Hematopoietic multipotent progenitor cell treated with erythropoietin and hydrocortisone succinate and interleukin-3 and kit ligand, for 8 days (in vitro differentiated cells): ENCODE data around the gene CBLIF.
A peak's percentile ranks its signal among the peaks of the same experiment; 100 is the strongest.
"Not testable (repeated sequence)": the region's sequence is repeated elsewhere in the genome, so short reads cannot be mapped to it uniquely, and the experiment has no call there.

Experiments
- DNase-seq: peaks from one replicate; pipeline ENCODE4 v3.0.0-alpha.2; 2015

CBLIF gene

DNA sequence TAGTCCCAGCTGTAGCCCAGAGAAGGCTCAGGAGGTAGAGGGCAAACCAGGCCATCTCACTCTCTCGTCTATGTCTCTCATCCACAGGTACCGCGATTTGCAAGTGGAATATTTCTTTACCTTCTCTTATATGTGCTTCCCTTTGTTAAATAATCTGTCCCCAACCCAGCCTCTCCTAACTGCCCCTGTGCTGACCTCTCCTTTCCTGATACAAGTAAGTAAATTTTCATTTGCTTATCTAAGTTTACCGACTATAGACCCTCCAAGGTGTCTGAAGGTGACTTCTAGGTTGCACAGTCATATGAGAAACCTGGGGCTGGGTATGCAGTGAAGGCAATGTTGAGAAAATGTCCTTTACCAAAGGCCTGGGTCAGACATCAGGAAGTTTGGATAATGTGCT lies at the start of gene CBLIF:
Gene CBLIF (minus strand): TSS at position 101 of the 400 bp plus-strand sequence. CDS start 46 bp downstream, at position 55.
- no peak for DNase-seq

DNA sequence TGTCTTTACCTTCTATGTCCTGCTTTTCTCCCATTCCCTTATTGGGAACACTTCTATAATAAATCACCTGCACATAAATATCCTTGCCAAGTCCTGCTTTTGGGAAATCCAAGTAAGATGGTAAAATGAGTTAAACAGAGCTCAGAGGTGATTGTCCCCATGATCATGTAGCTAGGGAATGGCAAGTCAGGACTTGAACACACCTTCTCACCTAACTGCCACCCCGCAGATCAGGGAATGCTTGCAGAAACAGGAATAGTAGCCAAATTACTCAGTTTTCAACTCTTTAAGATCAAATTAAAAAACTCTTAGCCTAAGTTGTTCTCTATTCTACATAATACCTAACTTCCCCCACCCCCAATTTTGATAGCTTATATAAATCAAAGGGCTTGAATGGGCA lies 49.3 kb upstream of the CBLIF start:
- no peak for DNase-seq

DNA sequence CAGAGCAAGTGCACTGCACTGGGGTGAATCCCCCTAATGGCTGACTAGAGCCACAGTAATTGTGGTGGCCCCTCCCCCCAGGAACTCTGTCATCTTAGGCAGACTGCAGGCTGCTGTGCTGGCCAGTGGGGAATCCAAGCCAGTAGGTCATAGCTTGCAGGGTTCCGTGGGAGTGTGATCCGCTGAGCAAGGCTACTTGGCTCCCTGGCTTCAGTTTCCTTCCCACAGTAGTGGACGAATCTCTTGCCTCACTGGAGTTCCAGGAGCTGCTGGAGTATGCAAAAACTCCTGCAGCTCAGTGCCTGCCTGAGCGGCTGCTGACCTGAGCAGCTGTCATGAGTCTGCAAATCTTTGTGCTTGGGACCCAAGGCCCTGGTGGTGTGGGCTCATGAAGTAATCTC lies 46.5 kb upstream of the CBLIF start:
- DNase-seq = no peak

DNA sequence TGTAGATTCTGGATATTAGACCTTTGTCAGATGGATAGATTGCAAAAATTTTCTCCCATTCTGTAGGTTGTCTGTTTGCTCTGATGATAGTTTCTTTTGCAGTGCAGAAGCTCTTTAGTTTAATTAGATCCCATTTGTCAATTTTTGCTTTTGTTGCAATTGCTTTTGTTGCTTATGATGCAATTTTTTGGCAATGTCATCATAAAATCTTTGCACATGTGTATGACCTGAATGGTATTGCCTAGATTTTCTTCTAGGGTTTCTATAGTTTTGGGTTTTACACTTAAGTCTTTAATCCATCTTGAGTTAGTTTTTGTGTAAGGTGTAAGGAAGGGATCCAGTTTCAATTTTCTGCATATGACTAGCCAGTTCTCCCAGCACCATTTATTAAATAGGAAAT lies 41.9 kb upstream of the CBLIF start:
- not testable (repeated sequence) for DNase-seq

DNA sequence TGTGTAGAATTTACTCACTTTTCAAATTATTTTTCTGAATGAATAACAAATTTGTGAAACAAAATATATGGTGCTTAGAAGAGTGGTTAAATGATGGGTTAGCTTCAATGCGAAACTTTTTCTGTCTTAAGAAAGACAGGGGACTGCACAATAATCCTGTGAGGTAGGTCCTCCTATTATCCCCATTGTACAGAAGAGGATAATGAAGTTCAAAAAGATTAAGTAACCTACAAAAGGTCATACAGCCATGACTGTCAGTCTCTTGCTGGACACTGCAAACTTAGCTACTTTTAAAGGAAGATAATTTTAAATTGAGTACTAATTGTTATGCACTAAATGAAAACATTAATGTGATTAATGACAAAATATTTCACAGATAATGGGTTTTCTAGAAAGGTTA lies 38.3 kb upstream of the CBLIF start:
- DNase-seq = no peak

DNA sequence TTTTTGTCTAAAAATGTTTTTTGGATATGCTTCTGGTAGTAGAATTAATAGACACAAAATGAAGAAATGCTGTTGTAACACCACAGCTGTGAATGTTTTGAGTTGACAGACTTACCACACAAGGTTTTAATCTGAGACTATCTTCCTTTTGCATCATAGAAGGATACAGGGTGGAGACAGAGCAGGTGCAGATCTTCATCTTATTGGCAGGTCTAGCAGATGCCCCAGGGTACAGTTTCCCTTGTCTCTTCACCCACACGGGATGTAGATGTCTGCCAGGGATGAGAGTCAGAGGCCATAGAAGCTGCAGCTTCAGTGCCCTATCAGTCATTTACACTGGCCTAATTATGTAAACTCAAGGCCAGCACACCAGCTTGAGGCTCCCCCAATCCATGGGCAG lies 34.3 kb upstream of the CBLIF start:
- no peak for DNase-seq

DNA sequence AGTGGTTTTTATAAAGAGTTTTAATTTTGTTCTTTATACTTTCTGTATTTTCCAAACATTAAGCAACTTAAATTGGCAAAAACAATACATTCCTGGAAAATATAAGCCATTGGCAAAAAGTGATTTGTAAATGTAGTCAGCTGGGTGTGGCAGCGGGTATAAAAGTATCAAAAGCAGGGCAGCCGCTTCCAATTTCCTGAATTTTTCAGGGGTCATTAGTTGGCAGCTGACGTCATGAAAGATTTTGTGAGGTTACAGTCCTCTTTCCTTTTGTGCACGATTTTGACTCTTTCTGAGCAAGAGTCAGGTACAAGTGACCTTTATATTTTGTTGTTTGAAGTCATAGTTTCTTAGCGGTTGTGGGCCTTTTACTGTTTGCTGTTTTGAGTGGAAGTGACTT lies 33.3 kb upstream of the CBLIF start, which contains the start of gene OOSP3:
Gene OOSP3 (plus strand): TSS at position 208 of the 400 bp plus-strand sequence. CDS start 27 bp downstream, at position 235.
- DNase-seq = no peak

DNA sequence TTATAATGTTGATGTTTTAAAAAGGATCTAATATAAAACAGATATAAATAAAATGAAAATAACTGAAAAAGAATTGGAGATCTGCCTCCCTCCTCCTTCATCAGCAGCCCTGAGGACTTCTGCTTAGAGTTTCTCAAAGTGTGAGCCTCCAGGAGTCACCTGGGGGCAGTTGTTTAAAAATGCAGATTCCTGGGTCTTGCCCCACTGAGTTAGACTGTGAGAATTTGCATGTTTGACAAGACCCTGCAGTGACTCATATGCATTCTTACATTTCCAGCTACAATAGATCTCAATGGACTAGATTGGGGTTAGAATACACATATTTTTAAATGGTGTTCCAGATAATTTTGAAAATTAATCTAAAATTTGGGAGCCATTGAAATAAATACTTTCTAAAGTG lies 32.5 kb upstream of the CBLIF start:
- DNase-seq = no peak

DNA sequence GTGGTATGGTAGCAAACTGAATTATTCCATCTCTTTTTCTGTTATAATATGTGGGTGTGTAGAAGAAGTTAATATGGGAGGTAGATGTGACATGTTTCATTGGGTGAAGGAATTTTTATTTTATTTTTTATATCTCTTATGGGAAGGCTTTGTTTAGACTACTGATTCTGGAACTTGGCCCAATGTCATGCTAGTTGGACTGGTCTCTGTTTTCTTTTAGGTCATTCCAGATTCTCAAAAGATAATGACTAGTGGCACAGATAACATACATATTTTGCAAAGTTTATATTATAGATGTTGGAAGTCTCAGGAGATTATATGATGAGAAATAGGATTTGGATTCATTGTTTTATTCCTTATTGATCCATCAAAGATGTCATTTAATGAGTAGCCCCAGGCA lies 32.0 kb upstream of the CBLIF start:
- no peak for DNase-seq

DNA sequence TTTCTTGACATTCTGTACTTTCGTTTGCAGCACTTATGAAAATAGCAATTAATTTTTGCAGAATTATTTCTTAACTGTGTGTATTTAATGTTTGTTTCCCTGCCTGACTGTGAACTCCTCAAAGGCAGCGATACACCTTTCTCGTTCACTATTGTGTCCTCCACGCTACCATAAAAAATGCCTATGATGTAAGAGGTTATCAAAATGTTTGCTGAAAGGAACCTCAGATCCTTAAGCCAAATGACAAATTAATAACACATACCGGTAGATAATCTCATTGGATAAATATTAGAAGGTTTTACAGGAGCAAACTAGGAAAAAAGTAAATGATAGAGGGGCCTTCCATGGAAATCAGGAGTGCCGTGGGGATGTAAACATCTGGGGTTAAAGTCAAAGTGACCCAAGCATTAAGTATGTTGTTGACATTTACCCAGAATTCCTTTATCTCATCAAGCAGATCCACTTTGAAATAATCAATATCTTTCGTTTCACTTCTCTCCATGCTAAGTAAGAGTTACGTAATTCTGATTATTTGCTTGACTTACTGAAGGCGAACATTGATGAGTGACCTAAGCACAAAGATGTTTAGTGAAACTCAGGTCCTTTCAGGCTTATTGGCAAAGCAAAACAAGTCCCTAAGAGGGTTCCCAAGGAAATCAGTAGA lies 30.7 kb upstream of the CBLIF start:
- DNase-seq = no peak

DNA sequence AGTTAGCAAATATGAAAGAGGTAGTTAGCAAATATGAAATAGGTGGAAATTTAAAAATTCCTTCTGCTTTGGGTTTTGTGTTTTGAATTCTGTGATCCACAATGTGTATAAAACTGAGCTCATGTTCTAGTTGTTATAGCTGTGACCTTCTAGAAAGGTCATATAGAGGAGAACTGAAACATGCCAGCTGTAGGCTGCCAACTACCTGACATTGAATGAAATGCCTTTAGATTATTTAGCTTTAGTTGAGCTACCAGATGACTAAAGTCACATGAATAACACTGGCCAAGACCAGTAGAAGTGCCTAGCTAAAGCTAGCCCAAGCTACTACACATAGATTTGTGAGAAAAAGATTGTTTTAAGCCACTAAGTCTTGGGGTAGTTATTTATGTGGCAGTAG lies 26.8 kb upstream of the CBLIF start:
- no peak for DNase-seq

DNA sequence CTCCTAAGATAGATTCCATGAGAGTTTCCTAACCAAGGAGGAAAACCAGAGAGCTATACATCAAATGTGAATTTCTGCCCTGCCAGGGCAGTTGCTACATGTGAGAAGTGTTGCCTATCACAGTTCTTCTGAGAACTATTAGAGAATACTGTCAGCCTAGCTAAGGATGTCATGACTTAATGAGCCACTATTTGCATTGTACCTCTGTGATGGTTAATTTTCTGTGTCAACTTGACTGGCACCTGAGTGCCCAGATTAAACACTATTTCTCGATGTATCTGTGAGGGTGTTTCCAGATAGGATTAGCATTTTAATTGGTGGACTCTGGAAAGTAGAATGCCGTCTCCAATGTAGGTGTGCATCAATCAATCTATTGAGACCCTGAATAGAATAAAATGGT lies 22.6 kb upstream of the CBLIF start:
- DNase-seq = no peak

DNA sequence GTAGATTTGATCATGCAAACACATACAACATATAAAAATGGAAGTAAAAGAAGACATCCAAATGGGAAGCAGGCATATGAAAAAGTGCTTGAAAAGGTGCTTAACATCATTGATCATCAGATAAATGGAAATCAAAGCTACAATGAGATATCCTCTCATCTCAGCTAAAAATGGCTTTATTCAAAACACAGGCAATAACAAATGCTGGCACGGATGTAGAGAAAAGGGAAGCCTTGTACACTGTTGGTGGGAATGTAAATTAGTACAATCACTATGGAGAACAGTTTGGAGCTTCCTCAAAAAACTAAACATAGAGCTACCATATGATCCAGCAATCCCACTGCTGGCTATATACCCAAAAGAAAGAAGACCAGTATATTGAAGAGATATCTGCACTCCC lies 21.5 kb upstream of the CBLIF start:
- DNase-seq = no peak

DNA sequence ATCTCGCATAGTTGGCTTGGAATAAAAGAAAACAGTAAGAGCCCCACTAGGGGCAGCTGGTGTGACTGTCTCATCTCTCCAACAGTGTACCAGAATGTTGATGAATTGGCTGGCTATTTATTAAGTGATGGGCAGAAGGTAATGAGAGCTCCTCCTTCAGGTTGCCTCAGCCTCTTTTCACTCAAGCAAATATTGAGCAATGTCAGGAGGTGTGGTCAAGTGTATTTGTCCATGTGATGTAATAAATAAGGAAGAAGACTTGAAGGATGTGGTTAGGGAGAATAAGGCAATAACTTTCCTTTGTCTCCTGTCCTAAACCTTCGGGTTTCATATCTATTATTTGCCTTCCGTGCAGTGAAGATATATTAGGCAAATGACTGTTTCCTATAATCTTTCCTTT lies 21.1 kb upstream of the CBLIF start, which contains the start of gene TCN1:
Gene TCN1 (minus strand): TSS at position 91 of the 400 bp plus-strand sequence. CDS start 17 bp downstream, at position 74.
- DNase-seq = peak; percentile 47

DNA sequence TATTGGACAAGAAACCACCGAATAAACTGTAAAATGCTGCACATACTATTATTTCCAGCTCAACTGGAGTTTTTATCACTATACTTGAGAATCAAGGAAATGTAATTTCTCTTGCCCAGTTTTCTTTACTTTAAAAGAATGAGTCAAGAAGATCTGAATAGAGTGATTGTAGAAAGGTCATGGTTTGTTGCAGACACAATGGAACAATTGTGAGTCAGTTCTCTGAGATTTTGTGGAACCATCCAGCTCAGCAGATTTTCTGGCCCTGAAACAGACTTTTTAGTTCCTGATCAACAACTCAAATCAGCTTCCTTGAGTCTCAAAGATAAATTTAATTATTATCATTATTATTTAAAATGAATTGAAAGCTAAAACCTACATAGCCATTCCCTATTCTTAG lies 19.7 kb upstream of the CBLIF start:
- no peak for DNase-seq

DNA sequence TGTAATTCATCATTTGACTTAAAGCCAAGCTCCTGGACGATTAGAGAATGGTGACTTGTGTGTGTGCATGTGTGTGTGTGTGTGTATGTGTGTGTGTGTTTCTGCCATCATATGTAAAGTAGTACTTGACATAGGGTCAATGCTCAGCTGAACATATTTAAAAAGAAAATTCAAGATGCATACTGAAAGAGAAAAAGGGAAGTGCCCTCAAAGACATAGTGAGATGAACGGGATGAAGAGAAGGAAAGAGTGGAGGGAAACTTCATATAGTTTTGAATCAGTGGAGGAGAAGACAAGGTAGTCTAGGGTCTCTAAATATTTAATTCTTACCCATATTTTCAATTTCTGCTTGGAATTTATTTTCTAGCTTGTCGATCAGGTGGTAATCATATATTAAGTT lies 17.0 kb upstream of the CBLIF start:
- no peak for DNase-seq

DNA sequence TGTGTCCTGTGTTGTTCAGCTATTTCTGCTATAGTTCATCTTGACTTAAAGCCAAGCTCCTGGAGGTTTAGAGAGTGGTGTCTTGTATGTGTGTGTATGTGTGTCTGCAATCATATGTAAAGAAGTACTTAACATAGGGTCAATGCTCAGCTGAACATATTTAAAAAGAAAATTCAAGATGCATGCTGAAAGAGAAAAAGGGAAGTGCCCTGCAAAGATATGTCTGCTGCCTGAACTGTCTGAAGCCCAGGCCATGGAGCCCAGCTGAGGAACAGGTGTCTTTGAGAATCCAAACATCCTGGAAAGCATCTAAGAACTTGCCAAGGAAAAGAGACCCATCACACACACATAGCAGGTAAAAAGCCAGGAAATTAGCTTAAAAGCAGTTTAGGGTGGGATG lies 14.4 kb upstream of the CBLIF start:
- DNase-seq = no peak

DNA sequence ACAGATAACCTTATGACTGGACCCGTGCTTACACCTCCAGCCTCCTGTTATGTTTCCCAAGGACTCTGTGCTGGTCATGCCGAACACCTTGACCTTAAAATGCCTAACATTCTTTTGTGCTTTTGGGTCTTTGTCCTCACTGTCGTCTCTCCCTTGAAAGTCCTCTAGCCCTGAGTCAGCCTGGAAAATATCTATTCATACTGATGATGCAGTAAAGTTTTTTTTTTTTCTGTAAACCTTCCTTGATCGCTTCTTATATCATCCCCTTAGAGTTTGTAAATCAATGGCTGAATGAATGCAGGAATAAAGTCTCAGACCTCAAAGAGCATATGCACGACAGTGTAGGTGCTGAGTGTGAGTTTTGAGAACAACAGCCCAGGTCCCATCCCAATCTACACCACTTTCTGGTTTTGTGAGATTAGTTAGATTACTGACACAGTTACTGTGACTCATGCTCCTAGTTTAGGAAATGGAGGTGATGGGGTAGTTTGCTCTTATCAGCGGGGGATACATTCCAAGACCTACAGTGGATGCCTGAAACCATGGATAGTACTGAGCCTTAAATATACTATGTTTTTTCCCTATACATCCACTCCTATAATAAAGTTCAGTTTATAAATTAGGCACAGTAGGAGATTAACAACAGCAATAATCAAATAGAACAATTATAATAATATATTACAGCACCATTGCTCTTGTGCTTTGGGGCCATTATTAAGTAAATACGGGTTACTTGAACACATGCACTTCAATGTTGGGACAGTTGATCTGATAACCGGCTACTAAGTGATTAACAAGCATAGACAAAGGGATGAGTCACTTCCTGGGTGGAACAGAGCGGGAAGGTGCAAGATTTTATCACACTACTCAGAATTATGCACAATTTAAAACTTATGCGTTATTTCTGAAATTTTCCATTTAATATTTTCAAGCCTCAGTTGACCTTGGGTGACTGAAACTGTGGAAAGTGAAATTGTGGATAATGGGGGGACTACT lies 12.4 kb upstream of the CBLIF start:
- peak; percentile 82 for DNase-seq

DNA sequence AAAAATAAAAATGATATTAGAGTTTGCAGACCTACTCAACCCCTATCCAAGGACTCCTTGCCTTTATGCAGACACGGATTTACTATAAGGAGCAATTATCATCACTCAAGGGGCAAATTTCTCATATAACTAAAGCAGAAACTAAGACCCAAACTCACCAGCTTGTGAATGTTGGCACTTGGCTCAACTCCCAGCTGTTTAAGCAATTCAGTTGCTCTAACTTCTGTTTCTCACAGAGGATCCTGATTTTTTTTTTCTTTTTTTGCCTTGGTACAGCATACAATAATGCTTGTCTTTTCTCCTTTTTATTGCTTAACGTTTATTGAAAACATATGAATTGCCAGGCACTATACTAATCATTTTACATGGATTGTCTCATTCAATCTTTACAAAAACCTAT lies 9.6 kb upstream of the CBLIF start:
- DNase-seq = no peak

DNA sequence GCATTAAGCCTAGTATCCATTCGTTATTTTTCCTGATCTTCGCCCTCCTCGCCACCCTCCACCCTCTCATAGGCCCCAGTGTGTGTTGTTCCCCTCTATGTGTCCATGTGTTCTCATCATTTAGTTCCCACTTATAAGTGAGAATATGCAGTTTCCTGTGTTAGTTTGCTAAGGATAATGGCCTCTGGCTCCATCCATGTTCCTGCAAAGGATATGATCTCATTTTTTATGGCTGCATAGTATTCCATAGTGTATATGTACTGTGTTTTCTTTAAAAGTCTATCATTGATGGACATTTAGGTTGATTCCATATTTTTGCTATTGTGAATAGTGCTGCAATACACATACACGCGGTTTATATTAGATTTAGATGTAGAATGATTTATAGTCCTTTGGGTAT lies 6.1 kb upstream of the CBLIF start:
- not testable (repeated sequence) for DNase-seq

DNA sequence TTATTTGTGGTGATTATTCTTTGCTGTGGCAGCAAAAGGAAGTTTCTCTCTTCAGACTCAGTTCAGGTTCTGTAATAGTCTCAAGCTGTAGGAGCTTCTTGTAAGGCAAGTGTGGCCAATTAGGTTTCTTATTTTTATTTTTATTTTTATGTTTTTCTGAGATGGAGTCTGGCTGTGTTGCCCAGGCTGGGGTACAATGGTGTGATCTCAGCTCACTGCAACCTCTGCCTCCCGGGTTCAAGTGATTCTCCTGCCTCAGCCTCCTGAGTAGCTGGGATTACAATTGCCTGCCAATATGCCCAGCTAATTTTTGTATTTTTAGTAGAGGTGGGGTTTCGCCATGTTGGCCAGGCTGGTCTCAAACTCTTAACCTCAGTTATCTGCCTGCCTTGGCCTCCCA lies 4.3 kb upstream of the CBLIF start:
- DNase-seq = not testable (repeated sequence)

DNA sequence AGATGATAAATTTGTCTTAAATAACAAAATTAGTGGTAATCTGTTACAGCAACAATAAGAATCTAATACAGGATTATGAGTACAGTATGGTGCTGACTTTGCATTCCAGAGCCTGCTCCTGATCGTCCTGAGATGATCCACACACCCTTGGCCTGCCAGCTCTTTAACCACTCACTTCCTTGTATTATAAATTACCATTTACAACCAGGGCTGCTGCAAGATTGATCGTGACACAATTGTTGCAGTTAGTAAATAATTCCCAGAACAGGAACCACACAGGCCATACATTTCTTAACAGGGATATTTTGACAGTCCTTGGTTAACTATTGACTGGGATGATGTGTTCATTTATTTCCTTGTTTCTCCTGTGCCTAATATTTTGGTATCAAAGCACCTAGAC lies 3.8 kb upstream of the CBLIF start:
- no peak for DNase-seq

DNA sequence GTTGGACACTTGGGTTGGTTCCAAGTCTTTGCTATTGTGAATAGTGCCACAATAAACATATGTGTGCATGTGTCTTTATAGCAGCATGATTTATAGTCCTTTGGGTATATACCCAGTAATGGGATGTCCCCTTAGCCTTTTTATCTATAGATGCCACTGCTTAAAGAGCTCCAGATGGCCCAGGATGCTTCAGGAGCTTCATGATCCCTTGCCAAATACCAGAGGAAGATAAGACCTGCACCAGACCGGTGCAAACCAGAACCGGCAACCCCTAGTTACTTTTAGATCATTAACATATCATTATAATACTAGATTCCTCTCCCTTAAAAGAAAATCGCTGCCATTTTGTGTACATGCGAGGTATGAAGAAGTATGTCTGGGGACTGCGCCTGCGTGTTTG lies 3.1 kb upstream of the CBLIF start:
- peak; percentile 38 for DNase-seq

DNA sequence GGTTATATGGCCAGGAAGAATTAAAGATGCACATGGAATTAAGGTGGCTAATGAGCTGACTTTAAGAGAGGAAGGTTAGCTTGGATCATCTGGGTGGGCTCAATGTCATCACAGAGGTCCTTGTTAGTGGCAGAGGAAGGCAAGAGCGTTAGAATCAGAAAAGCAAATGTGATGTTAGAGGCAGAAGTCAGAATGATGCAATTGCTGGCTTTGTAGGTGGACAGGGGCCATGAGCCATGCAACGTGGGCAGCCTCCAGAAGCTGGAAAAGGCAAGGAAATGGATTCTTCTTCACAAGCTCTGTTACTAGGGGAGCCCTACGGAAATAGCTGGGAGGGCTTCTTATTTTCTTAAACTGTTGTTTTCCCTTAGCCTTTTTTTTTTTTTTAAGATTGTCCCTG lies 2.3 kb upstream of the CBLIF start:
- DNase-seq = no peak
